D721Med (cell line): ENCODE results near the gene ALX1.

ENCODE experiments used
- DNase-seq: peaks from one replicate; pipeline ENCODE4 v3.0.0; 2011; ENCODE audit warnings: low spot score; ENCODE audit not compliant: insufficient read length
- FAIRE-seq: peaks from 2 replicates; lab custom pipeline; 2011; peaks lifted over from hg19 to GRCh38; lab: Jason Lieb, UNC
- CTCF ChIP-seq: IDR thresholded peaks from 2 replicates; pipeline ENCODE4 v1.5.1; 2012; ENCODE audit warnings: mild to moderate bottlenecking, control low read depth; ENCODE audit not compliant: insufficient read depth; ENCODE audit errors: missing control alignments

The ALX1 gene

GRCh38 chr12:85266356-85266755 is 13.7 kb upstream of the ALX1 start:
- DNase-seq = no peak

GRCh38 chr12:85273381-85274314 is 6.4 kb upstream of the ALX1 start:
- no peak for TF ChIP-seq CTCF
- DNase-seq (no peak), FAIRE-seq (no peak)

More at GRCh38 chr12:85266356-85266755, 13.7 kb upstream of the ALX1 start:
- no peak for FAIRE-seq
- no peak for TF ChIP-seq CTCF

- TF ChIP-seq CTCF = no peak
- FAIRE-seq = no peak
Measured at GRCh38 chr12:85274315-85274651, 5.7 kb upstream of the ALX1 start.

GRCh38 chr12:85275374-85275773 is 4.6 kb upstream of the ALX1 start:
- FAIRE-seq (no peak), DNase-seq (no peak)
- no peak for TF ChIP-seq CTCF

More at GRCh38 chr12:85274315-85274651, 5.7 kb upstream of the ALX1 start:
- no peak for DNase-seq

- DNase-seq = no peak
- FAIRE-seq = no peak
Measured at GRCh38 chr12:85277191-85277590, 2.8 kb upstream of the ALX1 start.

GRCh38 chr12:85277900-85278597 is 2.0 kb upstream of the ALX1 start:
- DNase-seq (no peak), FAIRE-seq (no peak)
- TF ChIP-seq CTCF = no peak

More at GRCh38 chr12:85277191-85277590, 2.8 kb upstream of the ALX1 start:
- TF ChIP-seq CTCF = no peak
